ENCODE data around the gene GPR160. TPM values are rescaled to one million over a fixed set of nuclear protein-coding genes. Genes with fewer than 3 reads are reported as not detected.

GPR160 gene
- total and polyA plus RNA-seq, 2 donors from 2014 or later = 23.7 to 24.9 TPM

- Histone ChIP-seq H3K4me3 (ENCODE audit: low read length in 3 of 3) (no peak overlapping the region), H3K4me1 (ENCODE audit: control insufficient read depth in 2 of 3, insufficient read depth in 2 of 3, low read depth in 1 of 3, low read length in 3 of 3) (no peaks in the 10 kb centered on the region), H3K27ac (ENCODE audit: low read depth in 2 of 2, low read length in 2 of 2) (no peak overlapping the region), H3K36me3 (ENCODE audit: control insufficient read depth in 2 of 3, insufficient read depth in 3 of 3, low read length in 3 of 3) (peaks cover 4 to 21% (median 11%) of the 10 kb centered on the region in 3 donors), H3K9ac (ENCODE audit: low read length in 3 of 3) (no peak overlapping the region), H3K27me3 (ENCODE audit: control insufficient read depth, insufficient read depth, low read length) (no peaks in the 10 kb centered on the region), H3K9me3 (ENCODE audit: control insufficient read depth in 2 of 3, insufficient read depth in 1 of 3, low read length in 3 of 3) (no peaks in the 10 kb centered on the region)
- DNase-seq (no peak), FAIRE-seq (no peak)
- no peak for TF ChIP-seq CTCF (IDR thresholded peaks at IDR 0.05; ENCODE audit: borderline replicate concordance, extremely low read depth, insufficient read depth)
- intact Hi-C loops (cut with DNase I) = no loop called here
These were observed 45.0 kb upstream of the GPR160 start for GRCh38 chr3:169992781-169993180.

GRCh38 chr3:169993761-169994160 is 44.0 kb upstream of the GPR160 start:
- no peaks in the 10 kb centered on the region for H3K27me3 ChIP-seq (ENCODE audit: control insufficient read depth, insufficient read depth, low read length)
- H3K4me1 ChIP-seq (ENCODE audit: control insufficient read depth in 2 of 3, insufficient read depth in 2 of 3, low read depth in 1 of 3, low read length in 3 of 3) = no peaks in the 10 kb centered on the region
- H3K4me3 ChIP-seq (ENCODE audit: low read length in 3 of 3) = no peak overlapping the region
- no peak overlapping the region for H3K27ac ChIP-seq (ENCODE audit: low read depth in 2 of 2, low read length in 2 of 2)
- FAIRE-seq = no peak
- DNase-seq = no peak
- no peaks in the 10 kb centered on the region for H3K9me3 ChIP-seq (ENCODE audit: control insufficient read depth in 2 of 3, insufficient read depth in 1 of 3, low read length in 3 of 3)
- peaks cover 4 to 21% (median 11%) of the 10 kb centered on the region in 3 donors for H3K36me3 ChIP-seq (ENCODE audit: control insufficient read depth in 2 of 3, insufficient read depth in 3 of 3, low read length in 3 of 3)
- intact Hi-C loops (cut with DNase I) = no loop called here
- no peak for TF ChIP-seq CTCF (IDR thresholded peaks at IDR 0.05; ENCODE audit: borderline replicate concordance, extremely low read depth, insufficient read depth)
- H3K9ac ChIP-seq (ENCODE audit: low read length in 3 of 3) = no peak overlapping the region

GRCh38 chr3:169996063-169996462 is 41.7 kb upstream of the GPR160 start:
- Histone ChIP-seq H3K27ac (ENCODE audit: low read depth in 2 of 2, low read length in 2 of 2) (no peak overlapping the region), H3K27me3 (ENCODE audit: control insufficient read depth, insufficient read depth, low read length) (no peaks in the 10 kb centered on the region), H3K9me3 (ENCODE audit: control insufficient read depth in 2 of 3, insufficient read depth in 1 of 3, low read length in 3 of 3) (no peaks in the 10 kb centered on the region), H3K9ac (ENCODE audit: low read length in 3 of 3) (no peak overlapping the region), H3K4me1 (ENCODE audit: control insufficient read depth in 2 of 3, insufficient read depth in 2 of 3, low read depth in 1 of 3, low read length in 3 of 3) (no peaks in the 10 kb centered on the region), H3K4me3 (ENCODE audit: low read length in 3 of 3) (no peak overlapping the region), H3K36me3 (ENCODE audit: control insufficient read depth in 2 of 3, insufficient read depth in 3 of 3, low read length in 3 of 3) (peaks cover 2 to 15% (median 8%) of the 10 kb centered on the region in 3 donors)
- FAIRE-seq (no peak), DNase-seq (no peak)
- no peak for TF ChIP-seq CTCF (IDR thresholded peaks at IDR 0.05; ENCODE audit: borderline replicate concordance, extremely low read depth, insufficient read depth)
- intact Hi-C loops (cut with DNase I) = no loop called here

- DNase-seq = no peak
- peaks cover 0 to 2% (median 0%) of the 10 kb centered on the region in 3 donors for H3K36me3 ChIP-seq (ENCODE audit: control insufficient read depth in 2 of 3, insufficient read depth in 3 of 3, low read length in 3 of 3)
- no peak overlapping the region for H3K27ac ChIP-seq (ENCODE audit: low read depth in 2 of 2, low read length in 2 of 2)
- H3K9me3 ChIP-seq (ENCODE audit: control insufficient read depth in 2 of 3, insufficient read depth in 1 of 3, low read length in 3 of 3) = no peaks in the 10 kb centered on the region
- no peak for TF ChIP-seq CTCF (IDR thresholded peaks at IDR 0.05; ENCODE audit: borderline replicate concordance, extremely low read depth, insufficient read depth)
- H3K4me1 ChIP-seq (ENCODE audit: control insufficient read depth in 2 of 3, insufficient read depth in 2 of 3, low read depth in 1 of 3, low read length in 3 of 3) = no peaks in the 10 kb centered on the region
- H3K4me3 ChIP-seq (ENCODE audit: low read length in 3 of 3) = no peak overlapping the region
- H3K27me3 ChIP-seq (ENCODE audit: control insufficient read depth, insufficient read depth, low read length) = no peaks in the 10 kb centered on the region
- intact Hi-C loops (cut with DNase I) = no loop called here
- H3K9ac ChIP-seq (ENCODE audit: low read length in 3 of 3) = no peak overlapping the region
- no peak for FAIRE-seq
These were observed 39.1 kb upstream of the GPR160 start for GRCh38 chr3:169998668-169999131.

Data from kidney (tissue), 14 donors.